DMS114 treated with DMSO at 0.1 percent for 48 hours (cell line): ENCODE results near the gene MASP2.
"Not testable (repeated sequence)": the region's sequence is repeated elsewhere in the genome, so short reads cannot be mapped to it uniquely, and the experiment has no call there.

Experiments used
- DNase-seq: peaks from one replicate; lab custom pipeline; 2025; ENCODE audit not compliant: unreplicated experiment; lab: John Stamatoyannopoulos, UW

The MASP2 gene

DNA sequence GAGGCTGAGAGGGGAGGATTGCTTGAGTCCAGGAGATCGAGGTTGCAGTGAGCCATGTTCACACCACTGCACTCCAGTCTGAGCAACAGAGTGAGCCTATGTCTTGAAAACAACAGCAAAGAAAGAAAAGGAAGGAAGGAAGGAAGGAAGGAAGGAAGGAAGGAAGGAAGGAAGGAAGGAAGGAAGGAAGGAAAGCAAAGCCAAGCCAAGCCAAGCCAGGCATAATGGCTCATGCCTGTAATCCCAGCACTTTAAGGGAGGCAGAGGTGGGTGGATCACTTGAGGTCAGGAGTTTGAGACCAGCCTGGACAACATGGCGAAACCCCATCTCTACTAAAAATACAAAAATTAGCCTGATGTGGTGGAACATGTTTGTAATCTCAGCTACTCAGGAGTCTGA is 55.0 kb downstream of the MASP2 start:
- not testable (repeated sequence) for DNase-seq

DNA sequence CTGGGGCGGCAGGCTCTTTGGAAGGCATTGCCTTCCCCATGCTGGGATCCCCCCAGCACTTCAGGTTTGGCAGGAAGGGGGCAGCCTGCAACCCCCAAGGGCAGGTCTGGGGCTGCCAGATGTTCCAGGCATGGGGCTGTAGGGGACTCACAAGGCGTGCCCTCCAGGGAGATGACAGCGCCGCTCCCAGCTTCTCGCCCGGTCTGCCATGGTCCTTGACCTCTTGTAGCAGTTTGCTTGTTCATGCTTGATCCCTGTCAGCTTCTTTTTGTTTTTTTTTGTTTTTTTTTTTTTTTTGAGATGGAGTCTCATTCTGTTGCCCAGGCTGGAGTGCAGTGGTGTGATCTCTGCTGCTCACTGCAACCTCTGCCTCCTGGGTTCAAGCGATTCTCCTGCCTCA is 56.2 kb downstream of the MASP2 start:
- DNase-seq = no peak

DNA sequence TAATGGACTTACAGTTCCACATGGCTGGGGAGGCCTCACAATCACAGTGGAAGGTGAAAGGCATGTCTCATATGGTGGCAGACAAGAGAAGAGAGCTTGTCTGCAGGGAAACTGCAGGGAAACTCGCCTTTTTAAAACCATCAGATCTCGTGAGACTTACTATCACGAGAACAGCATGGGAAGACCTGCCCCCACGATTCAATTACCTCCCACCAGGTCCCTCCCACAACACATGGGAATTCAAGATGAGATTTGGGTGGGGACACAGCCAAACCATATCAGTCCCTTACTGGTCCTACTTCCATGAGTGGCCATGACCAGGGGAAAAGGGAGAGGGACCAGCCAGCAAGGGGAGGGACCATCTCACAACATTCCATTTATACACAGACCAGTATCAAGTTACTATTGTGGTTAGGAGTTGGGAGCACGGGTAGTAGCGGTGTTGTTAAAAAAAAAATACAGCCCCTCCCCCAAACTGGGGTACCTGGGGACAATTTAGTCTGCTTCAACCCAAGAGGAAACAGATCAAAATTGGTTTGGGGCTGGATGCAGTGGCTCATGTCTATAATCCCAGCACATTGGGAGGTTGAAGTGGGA is 57.0 kb downstream of the MASP2 start:
- DNase-seq = not testable (repeated sequence)

DNA sequence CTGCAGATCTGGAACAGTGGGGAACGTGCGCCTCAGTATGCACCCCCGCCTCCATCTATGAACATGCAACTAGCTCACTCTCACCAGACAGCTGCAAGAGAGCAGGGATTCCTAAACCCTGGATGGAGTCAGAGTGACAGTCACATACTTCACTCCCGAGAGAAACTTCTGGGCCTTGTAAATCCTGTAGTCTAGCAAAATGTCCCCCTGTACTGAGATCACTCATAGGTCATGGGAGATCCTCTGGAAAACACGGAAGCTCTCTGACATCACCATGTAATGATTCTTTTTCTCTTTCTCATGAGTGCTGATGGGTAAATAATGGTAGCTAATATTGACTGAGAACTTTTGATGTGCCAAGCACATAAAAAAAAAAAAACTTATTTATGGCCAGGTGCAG is 57.9 kb downstream of the MASP2 start:
- DNase-seq = no peak

DNA sequence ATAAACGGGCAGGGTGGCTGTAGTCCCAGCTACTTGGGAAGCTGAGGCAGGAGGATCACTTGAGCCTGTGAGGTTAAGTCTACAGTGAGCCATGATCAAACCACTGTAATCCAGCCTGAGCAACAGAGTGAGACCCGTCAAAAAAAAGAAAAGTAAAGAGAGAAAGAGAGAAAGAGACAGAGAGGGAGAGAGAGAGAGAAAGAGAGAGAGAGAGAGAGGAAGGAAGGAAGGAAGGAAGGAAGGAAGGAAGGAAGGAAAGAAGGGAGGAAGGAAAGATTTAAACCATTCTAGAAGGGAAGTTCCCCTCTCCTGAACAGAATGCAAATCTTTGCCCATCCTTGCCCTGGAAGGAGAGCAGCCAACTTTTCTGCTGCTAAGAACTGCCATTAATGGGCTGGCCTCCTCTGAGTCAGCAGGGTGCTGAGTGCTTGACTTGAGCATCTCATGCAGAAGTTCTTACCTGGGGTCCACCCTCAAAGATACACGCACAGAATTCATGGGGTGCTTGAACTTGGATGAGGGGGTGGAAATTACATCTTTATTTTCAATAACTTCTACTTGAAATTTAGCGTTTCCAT is 59.1 kb downstream of the MASP2 start:
- no peak for DNase-seq

DNA sequence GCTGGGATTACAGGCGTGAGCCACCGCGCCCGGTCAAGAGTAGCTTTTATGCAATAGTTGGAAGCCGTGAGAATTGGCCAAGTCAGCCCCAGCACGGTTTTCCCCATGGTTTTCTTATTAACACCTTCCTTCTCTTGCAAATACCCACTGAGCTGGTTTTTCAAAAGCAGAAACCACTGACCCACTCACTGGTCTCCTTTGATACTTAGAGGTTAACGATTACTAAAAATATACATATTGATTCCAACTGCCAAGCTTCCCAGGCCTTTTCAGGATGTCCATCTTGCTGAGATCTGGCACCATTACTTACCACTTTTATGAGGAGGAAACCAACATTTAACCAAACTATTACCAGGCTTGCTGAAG is 60.5 kb downstream of the MASP2 start:
- DNase-seq = no peak

DNA sequence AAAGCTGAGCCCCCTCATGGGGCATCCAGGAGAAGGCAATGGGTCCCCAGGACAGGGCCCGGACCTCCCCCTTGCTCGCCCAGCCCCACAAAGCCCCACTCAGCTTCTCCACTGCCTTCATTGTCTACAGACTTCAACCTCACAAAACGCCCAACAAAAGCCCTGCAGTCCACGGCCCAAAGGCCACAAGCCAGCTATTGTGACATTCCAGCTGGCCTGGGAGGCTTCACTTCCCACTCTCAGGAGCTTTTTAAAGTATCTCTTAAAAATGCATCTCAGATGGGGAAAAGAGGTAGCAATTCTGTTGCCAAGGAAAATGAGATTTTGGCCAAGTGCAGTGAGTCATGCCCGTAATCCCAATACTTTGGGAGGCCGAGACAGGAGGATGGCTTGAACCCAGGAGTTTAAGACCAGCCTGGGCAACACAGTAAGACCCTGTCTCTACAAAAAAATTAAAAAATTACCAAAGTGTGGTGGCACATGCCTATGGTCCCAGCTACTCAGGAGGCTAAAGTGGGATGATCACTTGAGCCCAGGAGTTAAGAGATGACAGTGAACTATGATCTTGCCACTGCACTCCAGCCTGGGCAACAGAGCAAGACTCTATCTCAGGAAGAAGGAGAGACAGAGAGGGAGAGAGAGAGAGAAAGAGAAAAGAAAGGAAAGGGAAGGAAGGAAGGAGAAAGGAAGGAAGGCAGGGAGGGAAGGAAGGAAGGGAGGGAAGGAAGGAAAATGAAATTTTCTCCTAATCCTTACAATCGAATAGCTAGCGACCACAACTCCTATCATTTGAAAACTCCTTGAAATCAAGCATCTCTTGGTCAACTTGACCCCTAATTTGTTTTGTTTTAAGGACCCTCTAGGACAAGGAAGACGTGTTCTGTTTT is 66.0 kb downstream of the MASP2 start:
- DNase-seq = no peak

DNA sequence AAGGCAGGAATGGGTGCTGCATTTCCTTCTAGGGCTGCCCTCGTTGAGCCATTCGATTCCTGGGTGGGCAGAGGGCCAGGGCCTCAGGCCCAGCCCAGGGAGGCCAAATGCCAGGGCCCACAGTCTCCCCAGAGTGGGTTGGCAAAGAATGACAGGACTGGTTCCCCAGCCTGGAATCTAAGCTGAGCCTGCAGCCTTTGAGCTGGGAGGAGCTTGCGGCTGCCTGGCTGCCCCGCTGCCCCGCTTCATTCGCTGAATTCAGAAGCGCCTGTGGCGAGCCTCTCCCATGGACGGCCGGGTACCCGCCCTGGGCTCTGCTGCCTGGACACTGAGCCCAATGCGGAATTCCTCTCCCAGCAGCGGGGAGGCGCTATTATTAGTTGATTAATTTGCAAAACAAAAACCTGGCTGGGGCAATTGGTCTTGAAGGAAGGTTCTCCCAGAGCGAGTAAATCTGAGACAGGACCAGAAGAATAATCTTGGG is 66.9 kb downstream of the MASP2 start:
- DNase-seq = no peak

DNA sequence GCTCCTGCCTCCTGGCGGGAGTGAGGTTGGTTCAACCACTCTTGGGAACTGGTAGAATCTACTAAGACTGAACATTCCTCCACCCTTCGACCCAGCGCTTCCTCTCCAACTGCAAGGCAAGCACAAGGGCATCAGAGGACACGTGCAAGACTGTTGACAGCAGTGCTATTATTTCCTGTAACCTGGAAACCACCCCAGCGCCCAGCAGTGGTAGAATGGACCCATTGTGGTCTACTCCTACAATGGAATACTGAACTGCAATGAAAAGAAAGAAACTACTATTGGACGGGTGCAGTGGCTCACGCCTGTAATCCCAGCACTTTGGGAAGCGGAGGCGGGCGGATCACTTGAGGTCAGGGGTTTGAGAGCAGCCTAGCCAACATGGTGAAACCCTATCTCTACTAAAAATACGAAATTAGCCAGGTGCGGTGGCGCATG is 67.5 kb downstream of the MASP2 start:
- no peak for DNase-seq

DNA sequence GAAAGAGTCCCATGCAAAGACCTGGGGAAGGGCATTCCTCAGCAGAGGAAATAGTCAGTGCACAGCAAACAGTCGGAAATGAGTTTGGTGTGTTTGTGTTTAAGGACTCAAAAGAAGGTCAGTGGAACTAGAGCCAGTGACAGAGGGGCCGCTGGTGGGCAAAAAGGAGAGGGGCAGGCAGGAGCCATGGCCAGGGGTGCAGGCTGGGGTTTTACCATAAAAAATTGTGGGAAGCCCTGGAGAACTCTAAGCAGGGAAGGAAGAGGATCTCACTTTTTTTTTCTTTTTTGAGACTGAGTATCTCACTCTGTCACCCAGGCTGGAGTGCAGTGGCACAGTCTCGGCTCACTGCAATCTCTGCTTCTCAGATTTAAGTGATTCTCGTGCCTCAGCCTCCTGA is 68.3 kb downstream of the MASP2 start:
- DNase-seq = no peak
